Stimulated activated CD4-positive, alpha-beta T cell treated with anti-CD3 and anti-CD28 coated beads, TNF-alpha, amount 100 ng/mL, for 24 hours (primary cell): ENCODE data around the gene RAC3.
"Not testable (repeated sequence)": the region's sequence is repeated elsewhere in the genome, so short reads cannot be mapped to it uniquely, and the experiment has no call there.

ENCODE experiments used
- DNase-seq, 3 experiments: peaks; one replicate each; pipeline ENCODE4 v3.0.0-alpha.2; 2020; ENCODE audit warnings: low read depth in 3 of 3

RAC3 gene

GRCh38 chr17:82023447-82024241 lies 7.8 kb upstream of the RAC3 start:
- DNase-seq, result no peak

DNA sequence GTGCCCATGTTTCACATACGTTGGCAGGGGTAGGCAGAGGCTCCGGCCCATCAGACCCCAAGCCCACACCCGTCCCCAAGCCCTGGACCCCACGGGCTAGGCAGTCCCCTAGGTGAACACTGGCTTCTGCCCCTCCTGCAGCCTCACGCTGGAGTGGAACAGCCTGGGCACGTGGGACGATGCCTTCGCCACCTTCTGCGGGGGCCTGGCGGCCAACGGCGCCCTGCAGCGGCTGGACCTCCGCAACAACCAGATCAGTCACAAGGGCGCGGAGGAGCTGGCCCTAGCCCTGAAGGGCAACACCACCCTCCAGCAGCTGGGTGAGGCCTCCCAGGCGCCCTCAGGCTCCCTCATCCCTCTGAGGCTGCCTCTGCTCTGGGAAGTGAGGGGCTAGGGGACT lies 6.6 kb upstream of the RAC3 start:
- DNase-seq, result no peak

DNA sequence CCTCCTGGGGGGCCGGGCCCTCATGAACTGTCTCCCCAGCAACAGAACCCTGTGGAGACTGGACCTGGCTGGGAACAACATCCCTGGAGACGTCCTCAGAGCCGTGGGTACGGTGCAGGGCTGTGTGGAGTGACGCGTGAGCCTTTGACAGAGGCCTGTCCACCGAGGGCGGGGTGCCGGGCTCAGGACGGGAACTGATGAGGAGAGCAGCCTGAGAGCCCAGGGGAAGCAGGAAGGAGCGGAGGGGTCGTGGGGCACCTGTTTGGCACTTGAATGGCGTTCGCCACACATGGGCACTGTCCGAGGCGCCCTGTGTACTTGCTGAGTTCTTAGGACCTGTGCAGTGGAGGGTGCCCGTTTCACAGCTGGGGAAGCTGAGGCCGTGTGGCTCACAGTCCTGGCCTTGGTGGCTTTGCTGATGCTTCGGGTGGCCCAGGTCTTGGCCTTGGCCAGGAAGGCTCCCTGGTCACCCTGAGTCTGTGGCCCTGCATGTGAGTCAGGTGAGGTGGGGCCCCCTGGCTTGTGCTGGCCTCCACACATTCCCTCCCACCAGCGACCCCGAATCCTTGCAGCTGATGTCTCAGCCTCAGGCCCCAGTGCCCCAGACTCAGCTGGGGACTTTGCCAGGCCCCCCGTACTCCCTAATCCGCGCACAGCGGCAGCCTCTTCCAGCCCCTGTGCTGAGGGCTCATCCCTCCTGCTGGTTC lies 5.9 kb upstream of the RAC3 start:
- no peak for DNase-seq

DNA sequence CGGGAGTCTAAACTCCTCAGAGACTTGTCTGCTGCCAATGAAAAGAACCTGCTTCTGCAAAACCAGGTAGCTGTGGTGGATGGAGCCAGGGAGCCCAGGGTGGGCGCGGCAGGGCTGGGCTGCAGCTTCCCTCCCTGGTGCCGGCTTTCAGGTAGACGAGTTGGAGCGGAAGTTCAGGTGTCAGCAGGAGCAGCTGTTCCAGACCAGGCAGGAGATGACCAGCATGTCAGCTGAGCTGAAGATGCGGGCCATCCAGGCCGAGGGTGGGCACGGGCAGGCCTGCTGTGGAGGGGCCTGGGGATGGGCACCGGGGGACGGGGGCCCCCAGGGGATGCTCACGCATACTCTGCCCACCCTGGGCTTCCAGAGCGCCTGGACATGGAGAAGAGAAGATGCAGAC lies 3.2 kb upstream of the RAC3 start:
- DNase-seq, result no peak

DNA sequence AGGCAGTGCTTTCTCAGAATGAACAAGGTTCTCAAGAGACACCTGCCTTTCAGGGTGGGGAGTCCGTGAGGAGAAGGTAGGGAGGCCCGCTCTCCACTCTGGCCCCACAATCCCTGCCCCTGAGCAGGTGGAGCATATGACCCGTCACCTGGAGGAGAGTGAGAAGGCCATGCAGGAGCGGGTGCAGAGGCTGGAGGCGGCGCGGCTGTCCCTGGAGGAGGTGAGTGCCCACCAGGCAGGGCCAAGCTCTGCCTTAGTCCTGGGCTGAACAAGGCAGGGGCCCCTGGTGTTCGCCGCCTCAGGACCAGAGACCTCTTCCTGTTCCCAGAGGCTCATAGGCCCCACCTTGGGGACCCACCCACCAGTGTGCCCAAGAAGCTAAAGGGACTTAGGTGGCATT lies 2.5 kb upstream of the RAC3 start:
- no peak for DNase-seq

- no peak for DNase-seq
Observed at GRCh38 chr17:82029391-82029790, 2.1 kb upstream of the RAC3 start.

DNA sequence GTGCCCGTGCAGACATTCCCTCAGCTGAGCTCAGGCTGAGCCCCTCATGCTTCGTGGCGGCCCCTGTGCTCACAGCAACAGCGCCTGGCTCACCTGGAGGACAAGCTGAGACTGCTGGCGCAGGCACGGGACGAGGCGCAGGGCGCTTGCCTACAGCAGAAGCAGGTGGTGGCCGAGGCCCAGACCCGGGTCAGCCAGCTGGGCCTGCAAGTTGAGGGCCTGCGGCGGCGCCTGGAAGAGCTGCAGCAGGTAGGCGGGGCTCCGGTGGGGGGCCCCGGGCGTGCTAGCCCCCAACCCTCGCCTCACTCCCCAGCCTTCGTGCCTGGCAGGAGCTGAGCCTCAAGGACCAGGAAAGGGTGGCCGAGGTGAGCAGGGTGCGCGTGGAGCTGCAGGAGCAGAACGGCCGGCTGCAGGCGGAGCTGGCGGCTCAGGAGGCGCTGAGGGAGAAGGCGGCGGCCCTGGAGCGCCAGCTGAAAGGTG lies 1.4 kb upstream of the RAC3 start:
- DNase-seq, result no peak

DNA sequence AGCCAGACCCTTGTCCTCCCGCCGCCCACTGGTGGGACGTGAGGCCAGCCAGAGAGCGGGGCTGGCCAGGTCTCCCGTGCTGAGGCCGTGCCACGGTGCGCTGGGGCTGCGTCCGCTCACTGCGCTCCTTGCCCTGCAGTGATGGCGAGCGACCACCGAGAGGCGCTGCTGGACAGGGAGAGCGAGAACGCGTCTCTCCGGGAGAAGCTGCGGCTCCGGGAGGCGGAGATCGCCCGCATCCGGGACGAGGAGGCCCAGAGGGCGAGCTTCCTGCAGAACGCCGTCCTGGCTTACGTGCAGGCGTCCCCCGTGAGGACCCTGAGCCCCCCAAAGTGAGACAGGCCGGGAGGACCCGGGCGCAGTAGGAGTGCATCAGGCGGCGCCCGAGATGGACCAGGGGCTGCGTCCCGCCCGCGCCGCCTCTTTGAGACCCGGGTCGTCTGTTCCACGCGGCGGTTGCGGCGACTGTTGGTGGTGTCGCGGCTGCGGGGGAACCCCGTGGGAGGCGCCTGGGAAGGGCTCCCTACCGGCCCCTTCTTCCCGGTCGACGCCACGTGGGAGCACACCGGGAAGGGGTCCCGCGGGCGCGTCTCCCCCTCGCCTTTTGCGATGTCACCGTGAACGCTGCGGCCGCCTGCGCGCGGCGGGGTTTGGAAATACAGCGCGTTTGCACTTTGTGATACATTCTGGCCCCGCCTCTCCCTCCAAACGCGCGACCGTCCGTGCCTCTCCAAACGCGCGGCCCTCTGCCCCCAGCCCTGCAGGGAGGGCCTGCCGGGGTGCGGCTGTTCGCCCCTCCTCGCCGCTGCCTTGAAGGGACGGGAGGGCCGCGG lies 792 bp upstream of the RAC3 start:
- peak; percentile 61 to 83 (median 70) for DNase-seq

DNA sequence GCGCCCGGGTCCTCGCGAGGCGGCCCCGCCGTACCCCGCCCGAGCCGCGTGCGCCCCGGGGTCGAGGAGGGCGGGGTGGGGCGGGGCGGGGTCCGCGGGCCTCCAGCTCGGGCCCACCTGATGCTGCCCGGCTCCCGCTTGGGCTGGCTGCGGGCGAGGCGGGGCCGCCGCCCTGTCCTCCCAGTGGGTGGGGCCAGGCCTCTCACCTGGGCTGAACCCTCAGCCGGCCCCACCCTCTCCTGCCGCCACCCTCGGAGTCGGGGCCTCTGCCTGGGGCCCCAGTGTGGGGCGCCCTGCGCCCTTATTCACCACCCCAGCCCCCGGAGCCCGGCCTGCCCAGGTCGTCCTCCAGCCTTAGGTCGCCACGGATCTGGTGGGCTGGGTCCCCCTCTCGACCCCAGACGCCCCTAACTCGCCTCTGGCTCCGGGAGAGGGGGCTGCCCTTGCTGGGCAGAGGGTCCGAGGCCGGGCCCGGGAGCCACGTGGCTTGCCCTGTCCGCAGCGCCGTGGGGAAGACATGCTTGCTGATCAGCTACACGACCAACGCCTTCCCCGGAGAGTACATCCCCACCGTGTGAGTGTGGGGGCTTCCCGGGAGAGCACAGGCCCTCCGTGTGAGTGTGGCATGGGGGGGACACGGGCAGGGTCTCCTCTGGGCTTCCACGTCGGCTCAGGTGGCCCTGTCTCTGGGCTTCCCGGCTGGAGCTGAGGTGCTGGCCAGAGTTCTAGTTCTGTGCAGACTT lies 578 bp downstream of the RAC3 start:
- DNase-seq, result peak in 1 of 3 experiments; percentile 62

DNA sequence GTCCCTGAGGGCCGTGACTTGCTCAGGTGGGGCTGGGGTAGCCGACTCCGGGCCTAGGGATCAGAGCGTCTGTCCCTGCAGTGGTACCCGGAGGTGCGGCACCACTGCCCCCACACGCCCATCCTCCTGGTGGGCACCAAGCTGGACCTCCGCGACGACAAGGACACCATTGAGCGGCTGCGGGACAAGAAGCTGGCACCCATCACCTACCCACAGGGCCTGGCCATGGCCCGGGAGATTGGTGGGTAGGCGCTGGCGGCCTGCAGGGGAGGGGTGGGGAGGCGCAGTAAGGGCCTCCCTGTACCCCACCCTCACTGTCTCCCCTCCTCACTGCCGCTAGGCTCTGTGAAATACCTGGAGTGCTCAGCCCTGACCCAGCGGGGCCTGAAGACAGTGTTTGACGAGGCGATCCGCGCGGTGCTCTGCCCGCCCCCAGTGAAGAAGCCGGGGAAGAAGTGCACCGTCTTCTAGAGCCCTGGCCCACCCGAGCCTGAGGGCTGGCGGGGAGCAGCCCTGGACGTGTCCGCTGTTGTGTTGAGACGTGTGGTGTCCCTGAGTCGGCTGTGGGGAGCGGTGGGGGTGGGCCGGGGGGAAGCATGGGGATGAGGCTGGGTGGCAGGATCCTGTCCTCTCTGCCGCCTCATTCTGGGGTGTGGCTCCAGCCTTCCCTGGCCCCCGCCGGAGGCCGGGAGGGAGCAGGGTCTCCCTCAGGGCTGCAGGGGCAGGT lies 2.0 kb downstream of the RAC3 start:
- DNase-seq, result no peak

GRCh38 chr17:82034371-82035011 lies 3.0 kb downstream of the RAC3 start:
- DNase-seq, result no peak

DNA sequence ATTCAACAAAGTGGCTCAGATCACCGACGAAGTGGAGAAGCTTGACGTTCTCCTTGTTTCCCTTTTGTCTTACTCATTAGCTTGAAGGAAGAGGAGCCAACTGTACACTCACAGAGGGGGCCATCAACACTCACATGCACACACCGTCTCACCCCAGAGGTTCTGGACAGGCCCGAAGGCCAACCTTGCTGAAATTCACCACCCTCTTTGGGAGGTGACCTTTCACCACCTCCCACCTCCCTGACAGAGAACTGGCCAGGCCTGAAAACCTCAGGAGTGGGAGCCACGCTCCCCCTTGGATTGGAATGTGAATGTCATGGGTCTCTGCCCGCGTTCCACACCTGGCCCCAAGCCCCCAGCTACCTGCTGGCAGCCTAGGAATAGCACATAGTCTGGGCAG lies 4.0 kb downstream of the RAC3 start:
- no peak for DNase-seq

DNA sequence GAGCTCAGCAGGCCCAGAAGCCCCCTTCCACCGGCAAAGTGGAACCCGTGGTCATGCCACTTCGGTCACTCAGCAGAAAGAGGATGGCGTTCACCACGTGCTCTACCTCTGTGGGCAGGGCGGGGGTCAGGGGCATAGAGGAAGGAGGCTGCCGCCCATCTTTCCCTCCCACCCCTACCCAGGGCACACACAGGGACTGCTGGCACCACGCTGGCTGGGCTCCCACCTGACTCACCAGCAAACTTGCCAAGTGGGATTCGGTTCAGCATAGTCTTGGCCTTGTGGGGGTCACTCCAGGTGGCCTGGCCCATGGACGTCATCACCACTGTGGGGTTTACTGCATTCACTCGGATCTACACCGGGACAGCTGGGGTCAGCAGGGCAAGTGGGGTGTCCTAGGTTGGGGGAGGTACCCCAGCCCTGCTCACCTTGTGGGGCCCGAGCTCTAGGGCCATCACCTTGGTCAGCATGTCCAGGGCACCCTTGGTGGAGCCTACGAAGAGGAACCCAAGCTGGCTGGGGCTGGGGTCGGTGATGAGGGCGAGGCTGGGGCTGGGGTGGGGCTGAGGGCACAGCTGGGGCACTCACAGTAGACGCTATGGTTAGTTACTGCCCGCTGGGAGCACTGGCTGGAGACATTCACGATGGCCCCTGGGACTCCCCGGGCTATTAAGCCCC lies 4.6 kb downstream of the RAC3 start:
- DNase-seq, result no peak

GRCh38 chr17:82036634-82037091 lies 5.2 kb downstream of the RAC3 start:
- DNase-seq, result no peak

DNA sequence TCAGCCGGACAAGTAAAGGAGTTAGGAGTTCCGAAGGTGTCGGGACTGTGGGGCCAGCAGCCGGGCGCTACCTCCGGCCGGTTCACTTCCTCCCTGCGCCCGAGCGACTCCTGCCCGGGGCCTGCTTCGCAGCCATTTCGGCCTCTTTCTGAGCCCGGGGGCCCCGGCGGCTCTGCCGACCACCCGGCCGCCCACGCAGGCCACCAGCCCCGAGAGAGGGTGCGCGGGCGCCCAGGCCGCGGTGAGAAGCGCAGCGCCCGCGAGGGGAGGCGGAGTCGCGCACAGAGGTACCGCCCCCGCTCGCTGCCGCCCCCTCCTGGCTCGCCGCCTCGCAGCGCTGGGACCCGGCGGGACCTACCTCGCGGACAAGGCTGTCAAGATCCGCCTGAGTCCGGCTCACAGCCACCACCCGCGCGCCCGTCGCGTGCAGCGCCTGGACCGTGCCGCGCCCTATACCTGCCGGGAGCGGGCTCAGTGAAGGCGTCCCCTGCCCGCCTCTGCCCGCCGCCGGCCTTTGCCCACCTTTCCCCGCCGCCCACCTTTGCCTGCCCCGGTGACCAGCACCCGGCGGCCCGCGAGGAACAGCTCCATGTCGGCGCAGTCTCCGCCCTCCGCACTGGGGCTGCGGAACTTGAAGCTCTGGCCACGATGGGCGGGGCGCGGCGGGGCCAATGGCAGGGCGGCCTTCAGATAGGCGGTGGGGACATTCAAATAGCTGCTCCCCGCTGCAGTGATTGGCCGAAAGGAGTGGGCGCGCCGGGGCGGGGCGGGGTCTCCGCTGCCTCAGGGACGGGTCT lies 5.8 kb downstream of the RAC3 start, which contains the start of gene DCXR:
Gene DCXR (minus strand): TSS at position 606 of the 797 bp plus-strand sequence. CDS start 15 bp downstream, at position 591.
- peak; percentile 86 to 97 (median 89) for DNase-seq

DNA sequence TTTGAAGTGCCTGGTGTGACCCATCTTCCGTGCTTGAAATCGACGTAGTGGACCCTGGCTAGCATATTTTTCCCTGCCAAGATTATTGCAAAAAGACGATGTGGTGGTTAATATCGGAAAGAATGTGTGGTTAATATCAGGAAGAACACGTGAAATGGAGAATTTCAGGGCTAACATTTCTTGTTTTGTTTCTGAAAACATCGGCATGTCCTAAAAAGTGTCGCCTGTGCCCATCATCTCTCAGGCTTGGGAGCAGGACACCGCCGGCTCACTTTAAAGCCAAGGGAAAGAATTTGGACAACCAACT lies 6.4 kb downstream of the RAC3 start:
- DNase-seq, result no peak

DNA sequence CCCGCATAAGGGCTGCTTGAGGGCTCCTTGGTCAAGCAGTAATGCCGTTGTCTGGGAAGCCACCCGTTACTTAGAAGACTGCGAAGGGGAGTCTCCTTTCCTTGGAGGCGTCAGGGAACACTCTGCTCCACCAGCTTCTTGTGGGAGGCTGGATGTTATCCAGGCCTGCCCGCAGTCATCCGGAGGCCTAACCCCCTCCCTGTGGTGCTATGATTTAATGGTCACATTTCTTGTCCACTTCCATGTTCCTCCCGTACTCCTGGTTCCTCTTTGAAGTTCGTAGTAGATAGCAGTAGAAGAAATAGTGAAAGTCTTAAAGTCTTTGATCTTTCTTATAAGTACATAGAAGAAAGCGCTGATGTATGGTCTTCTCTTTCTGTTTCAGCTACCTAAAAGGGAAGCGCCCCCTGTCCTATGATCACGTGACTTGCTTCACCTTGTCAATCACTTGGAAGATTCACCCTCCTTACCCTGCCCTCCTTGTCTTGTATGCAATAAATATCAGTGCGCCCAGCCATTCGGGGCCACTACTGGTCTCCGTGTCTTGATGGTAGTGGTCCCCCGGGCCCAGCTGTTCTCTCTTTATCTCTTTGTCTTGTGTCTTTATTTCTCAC lies 7.4 kb downstream of the RAC3 start:
- DNase-seq, result not testable (repeated sequence)

- no peak for DNase-seq
Observed at GRCh38 chr17:82039695-82040299, 8.3 kb downstream of the RAC3 start.
